Activated naive CD8-positive, alpha-beta T cell treated with anti-CD3 and anti-CD28 coated beads, Interleukin-2, amount 50 U/mL, for 16 hours (primary cell): ENCODE data around the gene BTG3.

Experiments
- DNase-seq: peaks from one replicate; pipeline ENCODE4 v3.0.0-alpha.2; 2020; ENCODE audit warnings: low read depth, low spot score

The BTG3 gene, protein sequence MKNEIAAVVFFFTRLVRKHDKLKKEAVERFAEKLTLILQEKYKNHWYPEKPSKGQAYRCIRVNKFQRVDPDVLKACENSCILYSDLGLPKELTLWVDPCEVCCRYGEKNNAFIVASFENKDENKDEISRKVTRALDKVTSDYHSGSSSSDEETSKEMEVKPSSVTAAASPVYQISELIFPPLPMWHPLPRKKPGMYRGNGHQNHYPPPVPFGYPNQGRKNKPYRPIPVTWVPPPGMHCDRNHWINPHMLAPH

GRCh38 chr21:17612565-17613241 lies at the start of gene BTG3:
TSS of gene BTG3 (minus strand) at chr21:17612901. CDS start at chr21:17609144, 3,757 bp downstream.
- DNase-seq, result peak; percentile 63

DNA sequence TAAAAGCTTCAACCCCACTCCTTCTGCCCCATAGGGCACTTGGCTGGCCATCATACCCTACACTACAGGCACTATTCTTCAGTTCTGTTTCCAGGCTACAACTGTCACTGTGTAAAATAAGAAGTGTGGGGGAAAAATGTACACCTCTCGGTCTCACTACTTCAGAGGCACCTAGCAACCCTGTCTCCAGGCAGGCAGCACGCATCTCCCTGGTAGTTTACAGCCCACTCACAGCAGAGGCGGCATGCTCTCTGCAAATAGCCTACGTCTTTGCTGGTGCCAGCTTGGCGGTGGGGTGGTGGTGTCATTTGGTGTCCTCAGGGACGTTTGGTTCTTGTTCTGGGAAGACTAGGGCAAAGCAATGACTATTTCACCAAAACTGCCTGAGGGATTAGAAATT lies 48.2 kb upstream of the BTG3 start:
- DNase-seq, result no peak

DNA sequence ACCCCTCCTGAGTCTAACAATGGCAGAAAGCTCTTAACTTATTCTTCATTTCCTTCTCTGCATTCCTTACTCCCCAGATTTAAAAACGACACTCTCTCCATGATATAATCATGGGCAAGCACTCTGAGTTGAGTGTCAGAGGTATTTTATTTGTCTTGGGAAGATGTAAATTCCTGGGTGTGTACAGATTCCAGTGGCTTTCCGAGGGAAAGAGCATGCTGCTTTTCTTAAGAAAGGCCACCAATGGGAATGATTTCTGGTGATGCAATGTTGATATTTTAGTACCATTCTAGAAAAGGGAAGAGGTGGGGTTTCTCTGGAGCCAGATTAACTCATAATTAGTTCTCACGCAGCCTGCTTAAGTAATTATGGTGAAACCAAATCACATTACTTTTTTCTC lies 47.8 kb upstream of the BTG3 start:
- DNase-seq, result no peak

DNA sequence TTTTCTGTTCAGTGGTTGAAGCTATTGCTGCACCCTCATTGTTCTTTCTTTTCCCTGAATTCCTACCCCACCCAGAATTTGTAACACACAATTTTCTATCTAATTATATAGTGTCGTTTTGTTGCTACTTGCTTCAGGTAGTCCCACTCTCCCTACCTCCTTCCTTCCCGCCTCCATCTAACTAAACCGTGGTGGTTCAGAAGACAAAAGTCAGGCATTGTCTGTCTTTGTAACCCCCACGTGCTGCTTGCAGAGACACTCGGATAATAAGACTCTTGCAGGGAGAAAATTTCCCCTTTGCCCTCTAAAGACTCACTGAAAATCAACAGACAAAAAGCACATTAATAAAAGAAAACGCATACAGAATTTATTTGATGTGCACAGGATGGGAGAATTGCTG lies 46.2 kb upstream of the BTG3 start:
- no peak for DNase-seq

- DNase-seq, result no peak
Observed at GRCh38 chr21:17651526-17651925, 38.8 kb upstream of the BTG3 start.

GRCh38 chr21:17650292-17650691 lies 37.6 kb upstream of the BTG3 start:
- no peak for DNase-seq

DNA sequence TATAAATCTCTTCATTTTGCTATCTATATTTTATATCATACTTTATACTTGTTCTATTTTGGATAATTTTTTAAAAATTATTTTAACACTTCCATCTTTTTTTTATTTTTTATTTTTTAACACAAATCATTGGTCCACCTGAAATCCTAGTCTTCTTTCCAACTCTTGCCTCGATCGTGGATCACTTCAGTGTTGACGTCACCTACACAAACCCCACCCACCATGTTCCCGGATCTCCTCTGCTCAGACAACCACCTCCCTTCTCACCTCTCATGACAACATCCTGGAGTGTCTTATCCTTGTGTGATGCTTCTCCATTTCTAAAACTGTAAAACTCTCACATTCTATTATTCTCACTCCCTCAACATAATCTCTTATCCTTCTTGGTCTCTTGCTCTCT lies 34.1 kb upstream of the BTG3 start:
- no peak for DNase-seq

GRCh38 chr21:17644186-17644585 lies 31.5 kb upstream of the BTG3 start:
- DNase-seq, result no peak

- DNase-seq, result no peak
Observed at GRCh38 chr21:17640821-17641220, 28.1 kb upstream of the BTG3 start.

GRCh38 chr21:17636711-17637110 lies 24.0 kb upstream of the BTG3 start:
- no peak for DNase-seq

DNA sequence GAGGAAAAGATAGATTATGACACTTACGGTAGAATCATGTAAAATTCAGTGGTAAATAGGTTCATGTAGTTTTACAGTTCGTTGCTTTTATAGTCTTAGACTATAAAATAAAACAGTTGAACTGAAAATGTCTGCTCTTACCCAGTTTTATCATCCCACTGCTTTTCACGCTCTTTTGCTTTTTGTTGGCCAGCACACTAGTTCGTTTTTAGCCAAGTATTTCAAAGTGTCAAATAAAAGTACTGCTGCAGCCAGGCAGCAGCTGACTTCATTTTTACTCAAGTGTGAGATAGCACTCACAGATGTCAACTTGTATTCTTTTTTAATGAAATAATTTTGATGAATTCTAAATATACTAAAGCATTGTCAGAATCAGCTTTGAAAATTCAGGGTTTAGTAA lies 18.5 kb upstream of the BTG3 start:
- DNase-seq, result no peak

- DNase-seq, result no peak
Observed at GRCh38 chr21:17622018-17622417, 9.3 kb upstream of the BTG3 start.

DNA sequence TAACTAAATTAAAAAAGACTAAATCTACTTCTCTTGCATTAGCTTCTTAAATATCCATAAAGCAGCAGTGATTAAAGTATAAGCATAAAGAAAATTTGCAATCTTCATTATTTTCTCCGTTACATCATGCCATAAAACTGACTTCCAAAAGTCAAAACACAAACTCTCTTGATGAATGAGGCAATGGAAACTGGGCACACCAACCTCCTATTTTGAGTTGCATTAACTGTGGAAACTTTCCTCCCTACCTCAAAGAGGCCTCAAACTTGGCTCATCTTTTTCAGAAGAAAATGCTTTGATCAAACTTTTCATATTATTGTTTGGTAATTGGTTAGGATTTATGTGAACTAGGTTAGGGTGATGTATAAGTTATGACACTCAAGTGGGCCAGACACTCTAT lies 4.1 kb upstream of the BTG3 start:
- no peak for DNase-seq

DNA sequence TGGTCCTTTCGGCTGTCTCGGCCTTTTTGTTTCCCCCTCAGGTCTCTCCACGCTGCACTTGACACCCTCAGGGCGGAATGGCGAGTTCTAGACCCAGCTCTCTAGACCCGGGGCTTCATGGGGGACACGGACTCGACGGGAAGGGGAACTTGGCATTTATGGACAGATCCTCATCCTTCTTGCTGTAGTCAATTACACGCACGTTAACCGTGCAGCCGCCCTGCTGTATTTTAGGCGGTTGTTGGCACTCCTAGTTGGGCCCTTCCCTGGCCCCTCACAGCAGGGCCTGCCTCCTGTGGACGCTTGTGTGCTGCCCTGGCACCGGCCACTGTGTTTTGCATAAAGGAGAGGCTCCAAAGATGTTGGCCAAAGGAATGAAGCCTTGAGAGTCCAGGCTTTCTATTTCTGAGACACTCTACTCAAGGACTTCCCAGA lies 558 bp upstream of the BTG3 start:
- DNase-seq, result no peak

GRCh38 chr21:17612023-17612564 lies 607 bp downstream of the BTG3 start:
- no peak for DNase-seq

DNA sequence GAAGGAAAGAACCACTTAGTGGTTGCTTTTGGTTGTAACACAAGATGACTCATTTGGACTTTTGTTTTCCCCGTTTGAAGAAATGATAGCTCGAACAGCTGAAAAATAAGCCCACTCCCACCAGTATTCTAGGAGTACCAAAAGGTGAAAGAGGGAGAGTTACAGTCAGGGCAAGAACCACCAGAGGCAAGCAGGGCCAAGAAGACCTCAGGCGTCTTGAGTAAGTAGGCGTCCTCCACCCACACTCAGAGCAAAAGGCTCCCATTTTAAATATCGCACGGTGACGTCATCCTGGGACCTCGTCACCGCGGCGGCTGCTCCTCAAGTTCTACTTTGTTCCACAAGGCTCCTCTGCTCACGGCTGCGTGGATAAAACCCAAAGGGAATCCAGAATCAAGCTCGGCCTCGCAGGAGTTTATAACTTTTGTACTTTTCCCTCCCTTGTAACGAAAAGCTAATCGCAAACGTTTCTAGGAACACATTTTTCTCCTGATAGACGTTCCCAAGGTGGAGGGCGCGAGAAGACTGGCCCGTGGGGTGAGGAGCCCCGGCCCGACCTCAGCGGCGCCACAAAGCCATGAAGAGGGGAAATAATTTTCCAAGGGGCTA lies 1.2 kb downstream of the BTG3 start:
- DNase-seq, result peak; percentile 50

- DNase-seq, result no peak
Observed at GRCh38 chr21:17610911-17611310, 1.8 kb downstream of the BTG3 start.

DNA sequence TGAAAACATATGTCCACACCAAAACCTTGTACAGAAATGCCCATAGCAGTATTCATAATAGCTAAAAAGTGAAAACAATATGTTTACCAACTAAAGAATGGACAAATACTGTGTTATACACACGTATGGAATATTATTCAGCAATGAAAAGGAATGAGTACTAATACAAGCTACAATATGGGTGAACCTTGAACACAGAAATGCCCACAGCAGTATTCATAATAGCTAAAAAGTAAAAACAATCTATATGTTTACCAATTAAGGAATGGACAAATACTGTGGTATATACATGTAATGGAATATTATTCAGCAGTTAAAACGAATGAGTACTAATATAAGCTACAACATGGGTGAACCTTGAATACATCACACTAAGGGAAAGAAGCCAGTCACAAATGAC lies 3.0 kb downstream of the BTG3 start:
- DNase-seq, result no peak

DNA sequence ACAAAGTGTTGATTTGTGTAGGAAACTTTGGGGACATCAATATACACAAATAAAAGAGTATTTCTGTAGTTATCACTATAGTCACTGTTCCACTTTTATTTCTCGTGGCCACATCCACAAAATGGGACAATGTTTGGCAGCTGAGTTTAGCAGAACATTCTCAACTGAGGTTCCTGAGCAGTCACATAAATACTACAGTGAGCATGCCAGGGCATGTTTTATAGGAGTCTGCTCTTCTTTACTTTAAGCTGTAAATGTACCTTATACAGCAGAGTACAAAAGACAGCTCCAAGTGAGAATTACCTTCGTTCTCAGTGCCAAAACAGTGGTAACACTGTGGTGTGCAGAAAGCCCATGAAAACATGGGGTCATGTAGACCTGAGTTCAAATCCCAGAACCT lies 5.0 kb downstream of the BTG3 start:
- no peak for DNase-seq

DNA sequence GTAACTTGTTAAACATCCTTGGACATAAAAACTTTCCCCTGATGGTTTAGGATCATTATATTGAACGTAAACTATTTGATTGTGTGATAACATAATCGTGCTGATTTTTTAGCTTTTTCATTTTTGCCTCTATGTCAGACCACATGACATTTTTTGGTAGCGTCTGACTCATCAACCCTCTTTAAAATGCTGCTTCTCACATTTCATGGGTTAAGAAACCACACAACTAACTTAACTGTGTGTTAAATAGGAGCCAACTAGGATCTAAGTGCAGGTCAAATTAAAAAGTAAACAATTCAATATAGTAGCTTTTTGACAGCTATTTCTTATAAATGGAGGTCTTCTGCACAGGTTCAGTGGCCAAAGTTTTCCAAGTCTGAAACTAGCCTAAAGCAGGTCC lies 9.8 kb downstream of the BTG3 start:
- DNase-seq, result no peak

GRCh38 chr21:17598437-17598836 lies 14.3 kb downstream of the BTG3 start:
- no peak for DNase-seq

GRCh38 chr21:17597680-17598079 lies 15.0 kb downstream of the BTG3 start:
- no peak for DNase-seq

DNA sequence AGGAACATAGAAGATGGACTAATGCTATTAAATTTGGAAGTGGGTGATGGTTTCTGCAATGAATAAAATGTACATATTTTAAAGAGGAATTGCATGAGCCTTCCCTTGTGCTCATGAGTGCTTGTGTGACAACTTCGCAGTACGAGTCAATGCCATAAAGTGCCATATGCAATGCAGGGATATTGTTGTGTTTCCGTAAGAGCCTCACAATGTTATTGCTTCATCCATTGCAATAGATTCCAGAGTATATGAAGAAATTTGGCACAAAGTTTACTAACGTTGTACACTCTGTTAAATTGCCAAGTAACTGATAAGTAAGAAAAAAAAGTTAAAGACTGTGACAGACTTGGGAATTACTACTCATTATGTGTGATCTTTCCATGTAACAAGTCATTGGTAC lies 22.3 kb downstream of the BTG3 start:
- DNase-seq, result no peak
